ENCODE results near the gene GNAI3.

DNA sequence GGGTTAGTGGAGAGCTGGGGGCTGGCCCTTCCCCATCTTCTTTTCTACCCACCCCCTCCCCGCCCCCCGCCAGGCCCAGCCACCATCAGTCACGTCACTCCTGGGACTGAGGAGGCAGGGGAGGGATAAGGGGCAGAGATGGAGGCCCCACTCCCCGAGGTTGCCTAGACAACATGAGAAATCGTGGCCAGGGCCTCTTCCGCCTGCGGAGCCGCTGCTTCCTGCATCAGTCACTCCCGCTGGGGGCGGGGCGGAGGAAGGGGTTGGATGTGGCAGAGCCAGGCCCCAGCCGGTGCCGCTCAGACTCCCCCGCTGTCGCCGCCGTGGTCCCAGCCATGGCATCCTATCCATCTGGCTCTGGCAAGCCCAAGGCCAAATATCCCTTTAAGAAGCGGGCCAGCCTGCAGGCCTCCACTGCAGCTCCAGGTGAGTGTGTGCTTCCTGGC is 72.4 kb downstream of the GNAI3 start:
- no peak for TF ChIP-seq POLR2A (IDR thresholded peaks at IDR 0.05; ENCODE audit: low read depth, low read length)
- no peak for TF ChIP-seq POLR2AphosphoS5 (IDR thresholded peaks at IDR 0.05; ENCODE audit: low read depth, low read length)
- 0 out of 2 replicates have a peak, but pooled peaks have one; percentile 10 for TF ChIP-seq SPI1 (IDR thresholded peaks at IDR 0.05; ENCODE audit: low read depth, low read length)
- no peak for TF ChIP-seq TAF1 (IDR thresholded peaks at IDR 0.05; ENCODE audit: low read depth, low read length)
- TF ChIP-seq PAX5 (IDR thresholded peaks at IDR 0.05; ENCODE audit: insufficient read depth, low read length, severe bottlenecking): no peak
- no peak for TF ChIP-seq POU2F2 (IDR thresholded peaks at IDR 0.05; ENCODE audit: low read depth, low read length)
